Activated CD8-positive, alpha-beta memory T cell treated with anti-CD3 and anti-CD28 coated beads for 4 hours (primary cell): Measurements from ENCODE around the gene RUFY3.
"Not testable (repeated sequence)": the region's sequence is repeated elsewhere in the genome, so short reads cannot be mapped to it uniquely, and the experiment has no call there.

Experiments used
- DNase-seq, 2 donors: peaks; one replicate each; pipeline ENCODE4 v3.0.0-alpha.2; 2020; ENCODE audit warnings: low read depth in 2 of 2

RUFY3 gene

DNA sequence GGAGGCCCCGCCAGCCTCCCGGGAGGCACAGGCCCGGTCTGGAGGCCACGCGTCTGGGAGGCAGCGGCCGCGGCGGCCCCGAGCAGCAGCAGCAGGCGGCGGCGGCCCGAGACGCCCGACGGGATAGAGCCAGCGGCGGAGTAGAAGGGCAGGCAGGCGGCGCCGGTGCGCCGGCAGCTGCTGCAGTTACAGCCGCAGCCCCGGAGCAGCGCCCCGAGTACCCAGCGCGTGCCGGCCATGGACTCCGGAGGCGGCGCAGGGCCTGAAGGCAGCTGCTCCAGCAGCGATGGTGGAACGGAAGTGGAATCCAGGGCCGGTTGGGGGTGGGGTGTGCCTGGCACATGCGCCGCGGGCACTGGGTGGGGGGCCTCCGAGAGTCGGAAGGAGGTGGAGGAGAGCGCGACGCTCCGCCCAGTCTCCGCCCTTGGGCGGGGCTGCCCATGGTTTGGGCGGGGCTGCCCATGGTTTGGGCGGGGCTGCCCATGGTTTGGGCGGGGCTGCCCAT is 117.9 kb downstream of the RUFY3 start, which contains the start of gene GRSF1:
Gene GRSF1 (minus strand): TSS at position 302 of the 505 bp plus-strand sequence. CDS start 63 bp downstream, at position 239.
- peak; percentile 84 to 92 for DNase-seq

DNA sequence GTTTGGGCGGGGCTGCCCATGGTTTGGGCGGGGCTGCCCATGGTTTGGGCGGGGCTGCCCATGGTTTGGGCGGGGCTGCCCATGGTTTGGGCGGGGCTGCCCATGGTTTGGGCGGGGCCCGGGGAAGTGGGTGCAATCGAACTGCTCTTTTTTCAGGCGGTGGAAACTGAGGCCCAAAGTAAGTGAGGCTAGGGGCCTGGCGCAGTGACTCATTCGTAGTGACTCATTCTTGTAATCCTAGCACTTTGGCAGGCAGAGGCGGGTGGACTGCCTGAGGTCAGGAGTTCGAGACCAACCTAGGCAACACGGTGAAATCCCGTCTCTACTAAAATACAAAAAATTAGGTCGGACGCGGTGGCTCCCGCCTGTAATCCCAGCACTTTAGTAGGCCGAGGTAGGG is 118.4 kb downstream of the RUFY3 start:
- peak; percentile 30 to 50 for DNase-seq

DNA sequence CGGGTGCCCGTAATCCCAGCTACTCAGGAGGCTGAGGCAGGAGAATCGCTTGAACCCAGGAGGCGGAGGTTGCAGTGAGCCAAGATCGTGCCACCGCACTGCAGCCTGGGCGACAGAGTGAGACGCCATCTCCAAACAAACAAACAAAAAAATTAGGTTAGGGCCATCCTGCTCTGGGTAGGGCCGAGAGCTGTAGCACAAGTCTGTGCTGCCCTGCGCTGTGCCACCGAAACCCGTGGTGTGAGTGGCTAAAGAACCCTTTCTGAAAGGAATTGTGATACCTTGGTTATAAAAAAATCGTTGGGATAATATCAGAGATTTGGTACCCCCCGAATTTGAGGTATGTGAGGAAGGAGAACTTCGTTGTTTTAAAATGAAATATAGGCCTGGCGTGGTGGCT is 118.9 kb downstream of the RUFY3 start:
- DNase-seq: not testable (repeated sequence)

DNA sequence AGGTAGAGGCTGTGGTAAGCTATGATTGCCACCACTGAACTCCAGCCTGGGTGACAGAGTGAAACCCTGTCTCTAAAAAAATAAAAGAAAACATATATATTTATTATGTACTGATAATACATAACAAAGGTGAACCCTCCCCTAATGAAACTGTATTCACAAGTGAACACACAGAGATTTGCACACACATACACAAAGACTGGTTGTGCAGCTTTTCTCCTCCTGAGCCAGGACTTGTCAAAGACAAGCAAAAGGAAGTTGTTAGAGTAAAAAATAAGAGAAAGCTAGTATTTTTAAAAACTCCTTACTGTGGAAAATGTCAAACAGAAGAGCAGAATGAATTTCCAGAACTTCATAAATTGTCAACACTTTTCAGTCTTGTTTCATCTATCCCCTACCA is 119.4 kb downstream of the RUFY3 start:
- no peak for DNase-seq

DNA sequence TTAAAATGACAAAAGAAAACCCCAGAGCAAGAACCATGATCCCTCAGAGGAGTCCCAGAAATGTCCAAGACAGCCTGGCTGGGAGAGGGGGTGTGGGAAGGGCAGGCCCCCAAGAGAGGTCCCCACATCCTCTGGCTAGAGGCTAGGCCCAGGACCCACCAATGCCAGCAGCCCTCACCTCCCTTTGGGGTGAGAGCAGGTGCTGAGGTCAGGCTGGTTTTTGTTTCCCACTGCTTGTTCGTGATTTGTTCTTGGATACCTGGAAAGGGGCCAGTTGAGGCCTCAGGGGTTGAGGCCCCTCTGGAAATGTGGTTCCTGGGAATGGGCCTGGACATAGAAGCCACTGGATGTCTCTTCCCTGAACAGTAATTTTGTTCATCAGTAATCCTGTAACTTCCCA is 120.2 kb downstream of the RUFY3 start:
- DNase-seq: no peak

DNA sequence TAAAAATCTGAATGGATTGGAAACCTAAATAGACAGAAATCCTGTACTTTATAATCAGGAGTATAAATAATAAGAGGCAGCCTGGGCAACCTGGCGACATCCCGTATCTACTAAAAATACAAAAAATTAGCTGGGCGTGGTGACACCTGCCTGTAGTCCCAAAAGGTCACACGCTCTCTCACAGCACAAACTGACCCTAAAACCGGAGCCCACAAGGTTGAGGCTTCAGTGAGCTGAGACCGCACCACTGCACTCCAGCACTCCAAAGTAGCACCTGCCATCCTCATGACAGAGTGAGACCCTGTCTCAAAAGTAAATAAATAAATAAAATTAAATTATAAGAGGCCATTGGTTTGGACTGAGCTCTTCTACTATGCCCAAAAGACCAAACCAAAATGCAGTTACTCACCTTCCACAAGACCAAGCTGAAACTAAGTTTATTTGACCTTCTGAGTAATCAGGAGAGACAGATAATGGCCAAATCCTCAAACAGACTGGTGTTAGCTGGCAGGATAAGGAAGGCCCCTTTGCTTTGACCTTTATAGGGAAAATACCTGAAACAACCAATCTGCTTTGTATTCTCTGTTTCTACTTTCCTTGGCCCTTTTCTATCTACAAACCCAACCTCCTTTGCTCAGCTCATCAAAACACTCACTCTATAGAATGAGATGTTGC is 121.1 kb downstream of the RUFY3 start:
- no peak for DNase-seq

DNA sequence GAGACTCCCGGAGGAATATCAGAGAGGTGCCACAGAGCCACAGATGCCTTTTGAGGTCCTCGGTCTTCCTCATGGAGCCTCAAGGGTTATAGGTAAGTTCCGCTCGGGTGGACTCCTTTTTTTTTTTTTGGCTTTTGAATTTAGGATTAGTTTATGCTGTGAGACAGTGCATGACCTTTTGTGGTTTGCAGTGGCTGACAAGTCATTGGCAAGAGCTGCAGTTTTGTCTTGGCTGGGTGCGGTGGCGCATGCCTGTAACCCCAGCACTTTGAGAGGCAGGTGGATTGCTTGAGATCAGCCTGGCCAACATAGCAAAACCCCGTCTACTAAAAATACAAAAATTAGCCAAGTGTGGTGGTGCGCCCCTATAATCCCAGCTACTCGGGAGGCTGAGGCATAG is 122.4 kb downstream of the RUFY3 start:
- DNase-seq: no peak

DNA sequence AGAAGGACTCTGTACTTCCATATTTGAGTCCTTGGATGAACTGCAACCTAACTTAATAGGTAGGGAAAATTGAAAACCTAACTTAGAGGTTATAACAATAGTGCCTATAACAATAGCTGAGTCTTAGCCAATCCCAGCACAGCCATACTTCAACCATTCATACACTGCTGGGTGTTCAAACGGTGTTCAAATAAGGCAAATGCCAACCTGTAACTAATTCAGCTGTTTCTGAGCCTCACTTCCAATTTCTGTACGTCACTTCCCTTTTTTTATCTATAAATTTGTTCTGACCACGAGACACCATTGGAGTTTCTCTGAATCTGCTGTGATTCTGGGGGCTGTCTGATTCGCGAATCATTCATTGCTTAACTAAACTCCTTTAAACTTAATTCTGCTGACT is 127.5 kb downstream of the RUFY3 start:
- DNase-seq: no peak

DNA sequence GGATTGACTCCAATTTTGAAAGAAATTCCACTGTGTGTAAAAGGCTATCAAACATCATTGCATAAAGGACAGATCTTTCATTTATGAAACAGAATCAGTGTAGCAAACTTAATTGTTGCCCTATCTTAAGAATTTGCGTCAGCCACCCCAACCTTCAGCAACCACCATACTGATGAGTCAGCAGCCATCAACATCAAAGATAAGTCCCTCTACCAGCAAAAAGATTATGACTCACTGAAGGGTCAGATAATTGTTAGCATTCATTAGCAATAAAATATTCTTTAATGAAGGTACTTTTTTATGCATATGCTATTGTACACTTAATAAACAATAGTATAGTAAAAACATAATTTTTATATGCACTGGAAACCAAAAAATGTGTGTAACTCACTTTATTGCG is 133.7 kb downstream of the RUFY3 start:
- DNase-seq: no peak
